Neural progenitor cell (in vitro differentiated cells): ENCODE results near the gene PHF12.

Experiments
- CTCF ChIP-seq: fragments of 200-600 bp; sonication (generic); IDR thresholded peaks from 2 replicates; pipeline ENCODE4 v1.5.1; 2017; ENCODE audit warnings: antibody characterized with exemption, mild to moderate bottlenecking
- EZH2 ChIP-seq: fragments of 200-600 bp; sonication (generic); IDR thresholded peaks from 2 replicates; pipeline ENCODE4 v1.6.1; 2017; ENCODE audit warnings: antibody characterized with exemption, mild to moderate bottlenecking, moderate library complexity
- EZH2phosphoT487 ChIP-seq: fragments of 200-600 bp; sonication (generic); IDR thresholded peaks from 2 replicates; pipeline ENCODE4 v1.6.1; 2017; ENCODE audit warnings: antibody characterized with exemption

GRCh38 chr17:28899212-28899815, 52.0 kb downstream of the PHF12 start:
- TF ChIP-seq CTCF (no peak), EZH2 (no peak), EZH2phosphoT487 (no peak)
